GM18870 (cell line): ENCODE measurements around the gene CPNE5.

ENCODE experiments used
- ATAC-seq: cut with Tn5 transposase; IDR thresholded peaks from one replicate; pipeline ENCODE4 v1.9.1; 2021; ENCODE audit warnings: moderate library complexity; ENCODE audit not compliant: unreplicated experiment

The CPNE5 gene

DNA sequence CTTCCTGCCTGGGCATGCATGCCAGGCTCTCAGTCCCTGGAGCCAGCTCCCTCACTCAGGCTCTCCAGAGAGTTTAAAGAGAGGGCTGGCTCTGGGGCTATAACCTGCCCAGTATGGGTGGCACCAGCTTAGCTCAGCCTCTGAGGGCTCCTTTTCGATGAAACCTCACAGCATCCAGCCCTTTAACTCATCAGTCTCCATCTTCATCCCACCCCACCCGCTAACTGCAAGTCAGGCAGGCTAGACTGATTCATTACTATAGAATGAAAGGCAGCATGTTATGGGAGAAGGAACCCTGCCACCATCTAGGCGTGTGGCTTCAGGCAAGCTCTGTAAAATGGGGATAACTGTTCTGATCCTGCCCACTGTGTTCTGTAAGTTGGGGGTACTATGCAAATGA lies 88.2 kb downstream of the CPNE5 start:
- no peak for ATAC-seq

DNA sequence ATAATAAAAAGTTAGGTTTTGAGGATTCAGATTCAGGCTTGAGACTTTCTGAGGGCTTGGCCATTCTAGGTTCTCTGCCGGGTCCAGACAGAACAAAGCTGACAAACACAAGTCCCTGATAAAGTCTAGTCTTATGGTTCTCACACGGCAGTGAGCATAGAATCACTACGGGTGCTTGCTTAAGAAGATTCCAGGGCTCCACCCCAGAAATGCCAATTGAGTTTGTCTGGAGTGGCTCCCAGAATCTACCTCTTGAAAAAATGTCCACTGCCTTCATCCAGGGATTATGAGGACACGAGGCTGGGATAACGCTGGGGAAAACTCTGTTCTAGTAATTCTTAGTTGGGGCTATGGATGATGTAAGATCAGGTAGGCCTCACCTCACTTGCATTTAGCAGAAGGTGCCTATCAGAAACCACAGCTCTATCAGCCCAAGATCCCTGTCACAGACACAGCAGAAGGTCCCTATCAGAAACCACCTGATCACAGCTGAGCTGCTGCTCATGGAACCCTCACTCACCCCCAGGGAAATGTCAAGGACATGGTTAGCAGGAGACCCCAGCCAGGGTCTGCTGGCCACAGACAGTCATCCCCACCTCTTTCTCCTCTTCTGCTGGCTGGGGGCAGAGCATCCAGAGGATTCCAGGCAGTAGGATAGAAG lies 89.3 kb downstream of the CPNE5 start:
- no peak for ATAC-seq

DNA sequence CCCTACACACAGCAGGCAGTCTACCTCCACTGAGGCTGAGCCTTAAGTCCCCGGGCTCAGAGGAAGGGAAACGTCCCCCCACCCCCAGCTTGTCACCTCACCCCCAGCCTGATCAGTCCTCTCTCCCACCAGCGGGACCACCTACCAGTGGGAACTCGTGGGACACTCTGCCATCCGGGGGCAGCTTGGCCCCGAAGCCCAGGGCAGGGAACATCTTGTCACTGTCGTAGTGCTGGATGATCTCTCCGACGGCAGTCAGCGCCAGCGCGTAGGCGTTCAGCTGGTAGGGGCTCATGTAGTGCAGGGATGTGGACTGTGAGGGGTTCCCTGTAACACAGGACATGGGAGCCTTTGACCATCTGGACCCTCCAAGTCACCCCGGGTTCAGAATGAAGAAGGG lies 93.0 kb downstream of the CPNE5 start:
- no peak for ATAC-seq

DNA sequence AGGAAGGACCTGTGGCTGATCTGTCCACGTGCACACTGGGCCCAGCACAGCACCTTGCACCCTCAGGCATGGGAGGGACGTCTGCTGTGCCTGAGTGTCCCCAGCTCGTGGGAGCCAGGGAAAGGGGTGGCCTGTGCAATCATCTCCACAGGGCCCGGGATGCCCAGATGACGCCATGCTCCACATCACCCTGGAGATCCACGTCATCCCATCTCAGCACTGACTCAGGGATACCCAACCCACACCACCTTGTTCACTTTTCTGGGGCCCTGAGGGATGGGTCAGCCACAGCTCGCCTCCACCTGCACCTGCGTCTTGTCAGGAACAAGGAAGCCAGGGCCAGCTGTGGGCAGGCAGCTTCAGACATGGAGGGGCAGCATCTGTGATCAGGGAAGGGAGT lies 93.4 kb downstream of the CPNE5 start:
- ATAC-seq = no peak

DNA sequence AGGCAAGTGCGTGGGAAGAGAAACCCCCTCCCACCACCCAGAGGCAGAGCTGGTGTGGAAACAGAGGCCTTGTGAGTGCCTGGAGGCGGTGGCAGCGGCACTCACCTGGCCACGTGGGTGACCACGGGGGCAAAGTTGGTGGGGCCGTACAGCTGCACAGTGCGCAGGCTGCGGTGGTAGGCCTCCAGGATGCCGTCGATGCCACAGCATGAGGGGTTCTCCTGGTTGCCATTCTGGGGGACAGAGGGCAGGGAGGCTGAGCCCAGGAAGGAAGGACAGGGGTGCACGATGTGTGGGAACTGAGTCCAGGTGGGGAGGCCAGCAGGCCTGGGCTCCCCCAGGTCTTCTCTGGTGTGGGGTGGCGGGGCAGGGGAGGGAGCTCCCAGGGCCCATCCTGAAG lies 94.0 kb downstream of the CPNE5 start:
- no peak for ATAC-seq

DNA sequence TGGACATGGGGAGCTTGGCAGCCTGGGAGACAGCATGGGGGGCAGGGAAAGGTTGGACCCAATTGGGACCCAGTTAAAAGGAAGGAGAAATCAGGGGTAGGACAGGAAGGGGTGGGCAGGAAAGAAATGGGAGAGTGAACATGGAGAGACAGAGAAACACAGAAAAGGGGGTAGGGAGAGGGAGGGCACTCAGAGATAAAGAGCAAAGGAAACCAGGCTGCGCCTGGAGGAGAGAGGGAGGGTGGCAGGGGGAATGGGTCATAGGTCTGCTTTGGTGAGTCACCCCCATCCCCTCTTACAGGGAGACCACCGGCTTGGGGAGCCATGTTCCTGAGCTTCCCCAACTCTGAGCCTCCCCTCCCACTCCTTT lies 95.0 kb downstream of the CPNE5 start:
- ATAC-seq = no peak

DNA sequence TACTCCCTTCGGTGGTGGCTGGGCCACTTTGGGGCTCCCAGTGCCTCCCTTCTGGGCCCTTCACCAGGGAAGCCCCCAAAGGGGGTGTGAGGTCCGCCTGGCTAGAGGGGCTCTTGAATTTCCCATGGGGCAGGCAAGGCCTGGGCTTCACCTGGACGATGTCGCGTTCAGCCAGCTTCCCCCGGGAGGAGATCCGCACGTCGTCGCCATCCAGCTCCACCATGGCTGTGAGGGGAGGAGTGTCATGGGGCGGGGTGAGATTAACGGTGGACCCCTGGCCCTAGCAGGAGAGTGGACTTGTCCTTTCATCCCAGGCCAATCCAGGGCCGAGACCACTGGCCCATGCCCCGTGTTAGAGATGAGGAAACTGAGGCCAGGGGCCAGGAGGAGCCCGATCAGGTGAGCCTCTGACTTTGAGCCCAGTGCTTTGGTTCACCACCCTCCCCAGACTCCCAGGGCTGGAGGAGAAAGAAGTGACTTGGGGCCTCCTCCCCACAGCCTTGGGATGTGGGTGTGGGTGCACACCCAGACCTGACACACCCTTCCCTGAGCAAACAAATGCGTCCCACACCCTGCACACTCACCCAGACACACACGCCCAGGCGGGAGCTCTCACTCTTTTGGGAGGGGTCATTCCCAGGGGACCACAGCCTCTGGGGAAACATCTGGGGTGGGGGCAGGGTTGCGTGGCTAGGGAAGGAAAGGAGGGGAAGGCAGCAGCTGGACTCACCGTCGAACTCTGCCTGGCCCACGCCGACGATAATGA lies 95.5 kb downstream of the CPNE5 start:
- no peak for ATAC-seq

DNA sequence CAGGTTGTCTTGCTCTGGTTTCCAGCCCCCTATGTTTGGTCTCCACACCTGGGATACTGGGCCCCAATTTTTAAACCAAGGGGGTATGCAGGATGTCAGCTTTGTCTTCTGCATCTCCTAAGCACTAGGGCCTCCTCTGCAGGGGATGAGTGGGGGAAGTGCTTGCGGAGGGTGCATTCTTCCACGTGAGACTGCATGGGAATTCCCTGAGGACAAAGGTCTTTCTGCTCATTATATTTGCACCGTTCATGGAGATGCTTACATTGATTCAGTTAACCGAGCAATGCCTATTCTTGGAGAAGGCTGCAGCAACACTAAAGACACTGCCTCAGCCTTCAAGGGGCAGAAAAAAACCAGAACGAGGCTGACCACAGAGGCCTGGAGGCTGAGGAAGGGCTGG lies 96.2 kb downstream of the CPNE5 start:
- no peak for ATAC-seq

DNA sequence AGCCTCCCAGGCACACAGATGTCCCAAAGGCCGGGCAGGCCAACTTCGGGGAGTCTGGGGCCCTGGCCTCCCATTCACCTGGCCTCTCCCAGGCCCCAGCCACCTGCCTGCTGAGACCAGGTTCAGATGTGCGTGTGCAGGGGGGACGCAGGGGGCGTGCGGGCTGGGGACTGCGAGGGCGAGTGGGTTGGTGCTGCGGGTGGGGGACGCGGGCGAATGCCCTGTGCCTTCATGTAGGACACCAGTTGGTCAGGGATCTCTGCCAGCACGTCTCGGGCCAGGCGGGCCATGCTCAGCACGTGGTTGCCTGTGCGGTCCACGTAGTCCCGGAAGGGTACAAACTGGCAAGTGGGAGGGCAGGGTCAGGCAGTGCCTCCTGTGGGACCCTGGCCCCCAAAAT lies 97.1 kb downstream of the CPNE5 start:
- no peak for ATAC-seq

DNA sequence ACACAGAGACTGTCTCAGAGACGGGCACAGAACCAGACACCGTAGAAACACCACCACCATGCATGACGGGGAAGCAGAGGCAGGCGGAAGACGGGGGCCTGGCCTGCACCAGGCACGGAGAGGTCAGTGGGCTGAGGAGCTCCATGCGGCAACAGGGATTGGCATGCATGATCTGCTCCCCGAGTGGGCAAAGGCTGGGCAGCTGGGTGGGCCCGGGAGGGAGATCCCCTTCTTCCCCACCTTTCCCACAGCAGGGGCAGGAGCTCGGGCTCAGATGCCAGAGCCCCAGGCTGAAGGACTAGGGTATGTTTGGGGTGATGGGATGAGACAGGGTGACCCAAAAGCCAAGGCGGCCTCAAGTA lies 98.4 kb downstream of the CPNE5 start:
- ATAC-seq = no peak

DNA sequence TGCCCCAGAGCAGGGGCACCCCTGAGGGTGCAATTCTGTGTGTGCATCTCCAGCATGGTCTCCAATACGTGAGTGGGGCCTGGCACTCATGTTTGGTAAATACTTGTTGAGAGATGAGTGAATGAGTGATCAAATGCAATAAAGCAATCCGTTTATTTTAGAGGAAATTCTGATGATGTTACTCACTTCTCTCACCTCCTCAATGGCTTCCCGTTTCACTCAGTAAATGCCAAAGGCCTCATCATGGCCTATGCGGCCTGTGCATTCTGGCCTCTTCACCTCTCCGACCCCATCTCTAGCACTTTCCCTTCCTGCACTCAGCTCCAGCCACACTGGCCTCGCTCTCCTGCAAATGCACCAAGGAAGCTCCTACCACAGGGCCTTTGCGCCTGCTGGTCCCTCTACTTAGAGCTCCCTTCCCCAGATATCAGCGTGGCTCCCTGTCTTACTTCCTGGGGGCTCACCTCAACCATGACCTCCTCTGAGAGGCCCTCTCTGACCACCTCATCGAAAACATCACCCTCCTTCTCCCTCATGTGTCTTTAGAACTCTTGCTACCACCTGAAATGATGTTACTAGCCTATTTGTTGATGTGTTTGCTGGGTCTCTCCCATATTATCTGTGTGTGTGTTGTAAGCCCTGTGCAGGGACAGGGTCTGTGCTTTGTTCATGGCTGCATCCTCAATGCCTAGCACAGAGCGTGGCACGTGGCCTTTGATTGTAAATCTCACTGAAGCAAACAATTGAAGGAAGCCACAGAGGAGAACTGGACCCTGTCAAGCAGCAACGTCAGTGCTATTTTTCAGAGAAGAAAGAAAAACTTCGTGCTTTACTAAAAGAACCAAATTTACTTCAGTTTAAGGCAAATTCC lies 99.1 kb downstream of the CPNE5 start:
- no peak for ATAC-seq

DNA sequence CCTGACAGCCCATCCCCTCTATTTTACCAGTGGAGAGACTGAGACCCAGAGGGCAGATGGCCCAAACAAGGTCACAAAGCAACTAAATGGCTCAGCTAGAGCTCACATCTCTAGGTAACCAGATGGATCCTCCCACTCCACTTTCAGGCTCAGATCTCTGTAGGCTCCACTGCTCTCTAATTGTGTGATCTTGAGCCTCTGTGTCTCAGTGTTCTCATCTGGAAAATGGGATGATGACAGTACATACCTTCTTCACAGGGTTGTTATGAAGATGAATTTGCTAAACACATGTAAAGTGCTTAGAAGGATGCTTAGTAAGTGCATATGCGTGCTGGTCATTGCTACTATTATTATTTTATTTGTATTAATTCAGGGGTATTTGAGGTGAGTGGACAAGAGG lies 101.1 kb downstream of the CPNE5 start:
- ATAC-seq = no peak

DNA sequence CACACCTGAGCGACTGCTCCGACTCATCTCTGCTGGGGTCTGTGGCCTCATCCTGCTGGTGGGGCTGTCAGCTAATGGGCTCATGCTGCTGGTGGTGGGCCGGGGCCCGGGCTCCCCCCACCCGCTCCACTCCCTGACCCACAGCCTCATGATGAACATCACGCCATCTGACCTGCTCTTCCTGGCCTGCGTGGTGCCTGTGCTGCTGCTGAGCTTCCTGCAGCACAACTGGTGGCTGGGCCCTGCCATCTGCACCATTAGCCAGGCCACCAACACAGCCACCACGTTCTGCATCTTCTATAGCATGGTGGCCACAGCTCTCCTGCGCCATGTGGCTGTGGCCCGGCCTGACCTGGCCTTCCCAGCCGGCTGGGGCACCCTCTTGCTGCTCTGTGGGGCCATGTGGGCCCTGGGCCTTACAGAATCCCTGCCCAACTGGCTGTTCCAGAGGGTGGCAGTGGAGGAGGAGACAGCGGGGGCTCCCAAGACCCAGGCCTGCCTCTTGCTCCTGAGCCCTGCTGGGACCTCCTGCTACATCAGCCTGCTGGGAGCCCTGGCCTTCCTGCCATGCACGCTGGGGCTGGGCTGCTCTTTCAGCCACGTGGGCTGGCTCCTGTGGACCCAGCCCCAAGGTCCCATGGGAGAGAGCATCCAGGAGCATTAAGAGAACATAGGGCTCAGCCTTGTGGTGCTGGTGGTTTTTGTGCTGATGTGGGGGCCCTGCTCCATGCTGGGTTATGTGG lies 102.0 kb downstream of the CPNE5 start:
- ATAC-seq = no peak

DNA sequence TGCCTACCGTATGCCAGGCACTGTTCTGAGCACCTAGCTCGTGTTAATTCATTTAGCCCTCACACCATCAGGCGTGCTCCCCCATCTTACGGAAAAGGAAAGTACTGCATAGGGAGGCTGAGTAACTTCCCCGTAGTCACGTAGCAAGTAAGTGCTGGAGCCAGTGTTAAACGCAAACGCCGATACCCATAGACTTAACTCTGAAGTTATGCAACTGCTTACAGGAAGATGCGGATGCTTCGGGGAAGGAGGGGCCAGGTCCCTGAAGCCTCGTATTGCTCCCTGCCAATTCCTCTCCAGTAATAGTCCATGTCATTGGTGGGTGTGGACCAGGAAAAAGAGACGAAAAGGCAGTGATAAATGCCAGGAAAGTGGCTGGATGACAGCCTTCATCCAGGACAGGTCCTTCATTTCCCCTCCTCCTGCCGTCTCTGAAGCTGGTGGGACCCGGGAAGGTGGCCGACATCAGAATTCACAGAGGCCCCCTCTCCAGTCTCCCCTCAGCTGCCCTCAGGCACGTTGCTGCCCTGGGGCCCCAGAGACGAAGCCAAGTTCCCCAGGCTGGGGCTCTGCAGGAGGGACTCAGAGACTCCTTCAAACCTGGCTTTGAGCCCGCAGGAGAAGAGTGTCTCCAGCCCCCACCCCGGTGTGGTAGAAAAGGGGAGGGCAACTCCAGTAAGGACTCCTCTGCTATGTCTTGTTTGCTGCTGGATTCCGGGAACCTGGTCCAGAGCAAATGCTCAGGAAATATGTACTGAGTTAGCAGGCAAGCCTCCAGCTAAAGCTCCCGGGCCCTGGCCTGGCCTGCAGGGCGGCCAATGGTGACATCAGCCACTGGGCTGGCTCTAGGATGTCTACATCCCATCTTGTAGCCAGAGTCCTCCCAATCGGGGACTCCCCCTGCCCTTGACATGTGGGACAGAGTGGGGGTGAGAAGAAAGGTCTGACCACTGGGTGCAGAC lies 103.9 kb downstream of the CPNE5 start:
- no peak for ATAC-seq

DNA sequence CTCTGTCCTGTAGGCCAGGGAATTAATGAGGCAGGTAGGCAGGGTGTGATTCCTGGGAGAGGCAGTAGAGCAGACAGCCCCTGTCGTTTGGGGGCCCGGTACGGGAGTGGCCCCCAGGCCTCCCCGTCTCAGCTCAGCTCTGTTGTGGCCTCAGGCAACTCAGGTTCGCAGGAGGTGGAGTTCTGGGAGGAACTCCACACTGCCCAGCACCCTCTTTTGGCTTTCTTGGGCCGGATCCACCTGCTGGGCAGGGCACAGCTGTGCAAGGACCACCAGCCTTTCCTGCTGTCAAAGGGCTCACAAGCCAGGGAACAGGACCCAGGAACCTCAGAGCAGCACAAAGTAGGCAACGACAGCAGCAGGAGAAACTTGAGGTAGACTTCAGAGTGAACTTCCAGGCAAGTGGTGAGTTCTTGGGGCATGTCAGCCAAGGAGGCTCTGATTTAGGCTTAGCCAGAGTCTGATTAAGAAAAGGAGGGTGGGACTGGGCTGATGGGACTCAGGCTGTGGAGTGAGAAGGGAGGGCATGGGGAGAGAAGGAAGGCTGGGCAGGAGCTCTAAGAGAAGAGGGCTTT lies 104.7 kb downstream of the CPNE5 start:
- ATAC-seq = no peak

DNA sequence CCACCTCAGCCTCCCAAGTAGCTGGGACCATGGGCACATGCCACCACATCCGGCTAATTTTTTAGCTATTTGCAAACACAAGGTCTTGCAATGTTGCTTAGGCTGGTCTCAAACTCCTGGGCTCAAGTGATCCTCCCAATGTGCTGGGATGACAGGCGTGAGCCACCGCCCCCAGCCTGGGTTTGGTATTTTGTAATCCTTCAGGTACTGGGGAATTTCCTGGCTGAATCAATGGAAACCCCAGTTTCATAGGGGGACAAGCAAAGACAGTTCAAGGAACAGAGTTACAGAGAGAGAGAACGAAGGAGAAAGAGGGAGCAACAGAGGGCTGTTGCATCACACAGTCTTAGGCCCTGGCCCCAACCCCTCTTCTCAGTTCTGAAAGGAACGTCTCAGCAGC lies 105.9 kb downstream of the CPNE5 start:
- ATAC-seq = no peak

DNA sequence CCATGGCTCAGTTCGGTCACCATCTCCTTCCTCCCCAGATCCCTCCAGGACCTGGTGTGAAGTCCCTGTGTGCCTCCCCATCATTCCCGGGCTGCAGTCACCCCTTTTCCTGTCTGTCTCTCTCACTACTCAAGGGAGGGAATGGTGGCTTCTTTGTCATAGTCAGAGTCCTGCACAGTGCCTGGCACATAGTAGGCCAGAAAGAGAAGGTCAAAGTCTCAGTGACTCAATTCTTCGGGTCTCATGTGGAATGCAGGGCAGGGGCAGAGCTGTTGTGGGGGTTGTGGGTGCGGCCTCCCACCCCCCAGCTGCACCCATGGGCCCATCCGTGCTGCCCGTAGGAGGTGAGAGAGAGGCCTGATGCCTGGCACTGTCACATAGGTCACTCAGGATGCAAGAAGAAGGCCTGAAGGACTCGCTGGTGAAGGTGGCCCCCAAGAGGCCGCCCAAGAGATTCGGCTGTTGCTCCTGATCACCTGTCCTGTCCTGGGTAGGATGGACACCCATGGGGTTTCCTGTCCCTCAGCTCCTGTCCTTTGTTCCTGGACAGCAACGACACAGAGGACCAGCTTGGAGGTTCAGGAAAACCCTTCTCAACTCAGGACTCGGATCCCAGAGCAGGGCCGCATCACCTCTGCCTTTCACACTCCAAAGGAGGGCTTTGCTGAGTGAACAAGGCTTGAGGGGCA lies 107.5 kb downstream of the CPNE5 start:
- no peak for ATAC-seq

DNA sequence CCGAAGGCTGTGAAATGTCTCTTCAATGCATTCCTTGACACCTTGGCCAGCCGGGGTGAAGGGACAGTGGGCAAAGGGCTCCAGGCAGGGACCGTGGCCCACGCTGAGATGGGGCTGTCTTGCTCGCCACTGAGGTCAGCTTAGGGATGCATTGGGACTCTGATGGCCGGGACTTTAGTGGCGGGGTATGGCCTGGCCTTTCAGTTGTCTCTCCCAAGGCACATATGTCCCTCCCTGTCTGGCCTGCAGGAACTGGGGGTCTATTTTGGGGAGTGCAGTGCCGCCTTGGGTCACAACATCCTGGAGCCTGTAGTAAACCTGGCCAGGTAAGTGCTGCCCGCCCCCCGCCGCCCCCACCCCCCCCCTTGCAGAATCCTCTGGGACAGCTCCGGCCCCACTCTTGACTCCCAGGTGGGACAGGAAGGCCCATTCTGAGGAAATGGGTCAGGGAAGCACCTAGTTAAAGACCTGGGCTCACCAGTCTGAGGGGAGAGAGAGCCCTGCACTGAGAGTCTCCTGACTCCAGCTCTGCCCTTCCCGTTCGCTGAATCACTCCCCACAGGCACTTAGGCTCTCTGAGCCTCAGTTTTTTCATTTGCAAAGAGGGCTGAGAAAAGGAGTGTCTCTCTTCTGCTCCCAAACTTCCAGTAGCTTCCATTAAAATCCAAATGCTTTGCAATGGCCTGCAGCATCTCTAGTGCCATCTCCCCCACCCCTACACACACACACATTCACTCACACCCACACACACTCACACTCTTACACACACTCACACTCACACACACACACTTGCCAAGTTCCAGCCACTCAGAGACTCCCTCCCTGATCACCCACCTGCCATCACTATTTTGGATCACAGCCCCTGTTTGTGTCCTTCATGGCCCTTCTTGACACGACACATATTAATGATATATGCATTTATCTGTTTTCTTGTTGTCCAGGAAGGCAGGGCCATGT lies 108.5 kb downstream of the CPNE5 start:
- ATAC-seq = no peak
